NCI-H446 treated with DMSO at 0.1 percent for 48 hours (cell line): ENCODE results near the gene TFR2.

Experiments
- DNase-seq: peaks from one replicate; lab custom pipeline; 2025; lab: John Stamatoyannopoulos, UW

Gene TFR2

DNA sequence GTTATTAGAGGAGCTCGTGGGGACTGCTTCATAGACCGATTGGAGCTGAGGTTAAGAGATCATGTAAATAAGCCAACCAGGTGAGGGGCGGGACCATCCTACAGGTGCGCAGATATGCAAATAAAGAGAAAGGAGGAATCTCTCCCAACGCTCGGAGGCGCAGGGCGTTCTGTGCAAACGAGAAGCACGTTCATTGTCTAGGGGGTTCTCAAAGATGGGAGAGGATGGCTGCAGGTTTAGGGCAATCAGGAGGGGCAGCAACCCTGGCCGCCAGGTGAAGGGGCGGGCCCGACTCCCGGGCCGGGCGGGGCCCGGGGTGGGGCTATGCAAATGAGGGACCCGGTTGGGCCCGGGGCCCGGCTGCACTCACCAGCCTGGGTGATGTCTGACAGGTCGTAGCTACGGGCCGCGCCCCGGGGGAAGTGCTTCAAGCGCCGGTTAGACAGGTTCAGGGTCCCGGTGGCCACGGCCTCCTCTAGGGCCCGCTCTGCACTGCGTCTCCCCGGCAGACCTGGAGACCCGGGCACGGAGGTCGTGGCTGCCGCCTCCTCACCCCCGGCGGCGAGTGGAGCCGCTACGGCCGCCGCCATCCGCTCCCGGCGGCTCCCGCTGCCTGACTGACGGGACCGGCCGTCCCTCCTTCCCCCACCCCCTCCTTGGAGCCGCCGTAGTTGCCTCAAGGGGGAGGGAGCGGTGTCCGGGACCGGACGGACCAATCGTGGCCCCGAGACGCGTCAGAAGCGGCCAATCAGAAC, 55.7 kb downstream of the TFR2 start, which contains the start of gene LRCH4:
Gene LRCH4 (minus strand): TSS at position 619 of the 755 bp plus-strand sequence. CDS start 29 bp downstream, at position 590.
- DNase-seq: no peak

DNA sequence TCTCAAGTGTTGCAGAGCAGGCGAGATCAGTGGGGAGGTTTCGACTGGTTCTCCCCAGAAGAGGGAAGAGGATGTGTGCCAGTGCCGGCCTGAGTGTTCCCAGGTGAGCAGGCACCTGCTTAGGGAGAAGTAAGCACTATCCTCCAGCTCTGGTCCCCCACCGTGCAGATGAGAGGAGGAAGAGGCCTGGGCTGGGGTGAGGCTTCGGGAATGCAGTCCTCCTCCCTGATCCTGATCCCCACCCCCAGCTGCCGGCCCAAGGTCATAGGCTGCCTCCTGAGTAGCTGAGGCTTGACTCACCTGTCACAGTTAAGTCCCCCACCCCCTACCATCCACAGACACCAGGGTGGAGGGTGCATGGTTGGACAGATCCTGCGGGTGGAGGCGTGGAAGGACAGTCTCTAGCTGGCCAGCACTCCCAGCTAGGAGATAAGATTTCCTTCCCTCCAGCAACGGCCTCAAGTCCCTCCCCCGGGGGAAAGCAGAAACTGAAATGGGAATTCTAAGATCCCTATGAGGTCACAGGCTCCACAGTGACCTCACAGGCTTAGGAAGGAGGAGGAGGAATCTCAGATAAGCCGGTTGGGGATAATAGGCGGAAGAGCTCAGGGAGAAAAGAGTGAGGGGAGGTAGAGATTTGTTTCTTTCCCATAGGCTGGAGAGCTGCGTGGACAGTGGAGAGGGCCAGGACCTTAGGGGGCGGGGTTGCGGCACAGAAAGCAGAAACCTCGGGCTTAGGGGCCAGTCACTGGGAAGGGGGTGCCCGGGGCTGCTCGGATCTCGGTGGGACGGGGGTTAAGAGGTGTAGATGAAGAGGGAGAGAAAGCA, 56.5 kb downstream of the TFR2 start:
- no peak for DNase-seq

DNA sequence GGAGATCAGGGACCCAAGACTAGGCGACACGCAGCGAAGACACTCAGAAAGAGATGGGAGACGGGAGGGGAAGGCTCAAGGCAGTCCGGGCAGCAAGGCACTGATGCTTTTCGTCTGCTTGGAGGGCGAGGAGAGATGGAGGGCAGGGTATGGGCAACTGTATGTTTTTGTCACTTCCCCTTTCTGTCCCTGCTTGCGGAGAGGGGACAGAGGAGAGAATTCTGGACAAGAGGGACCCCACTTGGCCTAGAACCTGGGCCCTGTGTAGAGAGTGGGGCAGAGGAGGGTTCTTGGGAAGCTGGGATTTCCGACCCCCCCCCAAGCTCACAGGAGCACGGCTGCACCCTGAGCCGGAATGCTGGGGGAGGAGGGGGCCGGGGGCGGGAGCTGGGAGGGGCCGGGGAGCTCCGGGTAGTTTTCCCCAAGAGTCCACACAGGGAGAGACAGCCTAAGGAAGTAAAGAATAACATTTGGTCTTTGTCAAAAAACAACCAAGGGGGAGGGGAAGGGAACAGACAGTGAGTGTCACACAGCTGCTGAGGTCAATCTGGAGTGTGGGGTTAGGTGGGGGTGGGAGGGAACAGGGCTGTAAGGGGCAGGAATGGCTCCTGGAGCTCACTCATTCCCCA, 57.2 kb downstream of the TFR2 start:
- DNase-seq: no peak

DNA sequence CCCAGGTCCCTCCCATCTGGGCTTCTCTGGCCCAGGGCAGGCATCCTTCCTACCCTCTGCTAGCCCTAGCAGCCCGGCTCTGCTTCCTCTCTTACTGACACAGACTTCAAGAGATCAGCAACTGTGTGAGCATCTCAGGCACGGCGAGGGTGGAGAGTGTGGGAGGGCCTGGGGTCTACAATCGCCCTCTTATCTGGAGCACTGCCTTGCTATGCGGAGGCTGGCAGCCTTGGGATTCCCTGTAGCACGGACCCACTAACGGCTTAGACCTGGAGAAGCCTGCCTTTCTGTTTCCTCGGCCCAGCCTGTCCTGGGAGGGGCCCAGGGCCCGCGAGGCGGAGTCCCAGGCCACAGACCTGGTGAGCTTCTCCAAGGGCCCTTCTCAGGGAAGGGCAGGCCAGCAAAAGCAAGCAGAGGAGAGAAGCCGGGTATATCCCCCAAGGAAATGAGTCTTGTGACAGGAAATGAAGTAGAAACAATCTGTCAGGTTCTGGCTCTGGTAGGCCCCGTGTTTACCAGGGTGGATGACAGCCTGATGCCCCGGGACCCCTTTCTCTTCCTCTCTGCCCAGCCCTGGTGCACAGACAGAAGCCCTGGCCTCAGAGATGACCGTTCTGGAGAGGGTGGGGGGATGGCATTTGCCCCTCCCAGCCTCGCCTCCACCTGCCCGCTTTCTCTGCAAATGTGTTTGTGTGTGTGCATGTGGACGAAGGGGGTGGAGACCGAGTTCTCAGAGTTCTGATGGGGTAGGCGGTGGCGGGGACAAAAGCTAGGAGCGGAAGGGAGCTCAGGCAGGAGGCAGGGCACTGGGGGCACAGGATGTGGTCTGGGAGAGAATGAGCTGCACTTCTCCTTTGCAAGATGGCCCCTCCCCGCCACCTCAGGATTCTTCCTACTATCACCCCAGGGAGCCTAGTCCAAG, 58.0 kb downstream of the TFR2 start:
- DNase-seq: no peak

DNA sequence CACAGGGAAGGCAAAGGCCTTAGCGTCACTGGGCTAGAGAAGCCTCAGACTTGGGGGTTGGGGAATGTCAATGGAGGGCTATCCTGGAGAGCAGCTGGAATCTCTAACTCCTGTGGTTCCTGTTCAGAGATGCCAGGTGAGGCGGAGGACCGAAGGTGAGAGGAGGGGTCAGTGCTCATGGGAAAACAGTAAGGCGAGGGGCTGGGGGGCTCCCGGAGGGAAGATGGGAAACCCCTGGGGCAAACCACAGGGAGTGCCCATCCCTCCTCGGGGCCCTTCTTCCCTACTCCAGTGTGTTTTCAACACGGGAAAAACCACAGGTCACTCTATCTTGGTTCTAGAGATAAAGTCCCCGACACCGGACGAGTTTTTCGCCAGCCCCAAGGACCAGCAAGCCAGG, 58.7 kb downstream of the TFR2 start:
- DNase-seq: no peak

DNA sequence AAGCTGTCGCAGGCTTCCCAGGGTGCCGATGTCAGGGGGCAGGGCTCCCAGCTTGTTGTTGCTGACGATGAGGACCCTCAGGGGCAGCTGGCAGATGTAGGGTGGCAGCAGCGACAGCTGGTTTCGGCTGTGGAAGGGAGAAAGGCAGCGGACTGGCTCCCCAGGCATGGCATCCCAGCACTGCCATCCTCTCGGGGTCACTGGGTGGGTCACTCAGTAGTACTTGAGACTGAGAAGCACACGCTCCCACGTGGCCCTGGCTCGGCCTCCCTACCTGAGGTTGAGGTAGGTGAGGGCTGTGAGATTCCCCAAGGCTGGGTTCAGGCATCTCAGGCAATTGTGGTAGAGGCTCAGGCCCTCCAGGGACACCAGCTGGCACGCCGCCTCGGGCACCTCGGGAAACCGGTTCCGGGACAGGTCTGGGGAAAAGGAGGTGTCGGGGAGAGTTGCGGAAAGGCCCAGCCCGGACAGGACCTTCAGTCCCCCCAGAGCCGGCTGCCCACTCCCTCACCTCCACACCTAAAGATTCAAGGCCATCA, 59.2 kb downstream of the TFR2 start:
- no peak for DNase-seq

DNA sequence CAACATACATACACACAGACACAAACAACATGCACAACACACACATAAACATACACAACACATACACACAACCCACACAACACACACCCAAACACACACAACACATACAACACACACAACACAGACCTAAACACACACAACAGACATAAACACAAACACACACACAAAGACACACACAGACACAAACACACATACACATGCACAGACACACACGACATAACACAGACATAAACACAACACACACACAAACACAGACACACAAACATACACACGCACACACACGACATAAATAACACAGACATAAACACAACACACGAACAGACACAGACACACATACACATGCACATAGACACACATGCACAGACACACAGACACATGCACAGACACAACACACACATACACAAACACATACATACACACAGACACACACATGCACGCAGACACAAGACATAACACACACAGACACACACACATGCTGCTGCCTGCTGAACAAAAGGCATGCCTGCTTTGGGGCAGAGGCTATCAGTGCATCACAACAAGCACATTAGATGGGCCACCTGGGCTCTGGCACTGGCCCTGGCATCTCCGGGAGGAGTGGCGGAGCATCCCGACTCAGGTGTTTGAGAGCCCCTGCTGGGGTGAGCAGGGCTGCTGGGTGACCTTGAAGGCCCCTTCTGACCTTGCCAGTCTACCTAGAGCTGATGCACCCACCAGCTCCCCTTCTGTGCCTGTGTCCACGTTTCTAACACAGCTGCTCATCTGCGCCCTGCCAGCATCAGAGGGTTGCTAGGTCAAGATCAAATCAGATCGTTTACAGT, 60.7 kb downstream of the TFR2 start:
- no peak for DNase-seq

DNA sequence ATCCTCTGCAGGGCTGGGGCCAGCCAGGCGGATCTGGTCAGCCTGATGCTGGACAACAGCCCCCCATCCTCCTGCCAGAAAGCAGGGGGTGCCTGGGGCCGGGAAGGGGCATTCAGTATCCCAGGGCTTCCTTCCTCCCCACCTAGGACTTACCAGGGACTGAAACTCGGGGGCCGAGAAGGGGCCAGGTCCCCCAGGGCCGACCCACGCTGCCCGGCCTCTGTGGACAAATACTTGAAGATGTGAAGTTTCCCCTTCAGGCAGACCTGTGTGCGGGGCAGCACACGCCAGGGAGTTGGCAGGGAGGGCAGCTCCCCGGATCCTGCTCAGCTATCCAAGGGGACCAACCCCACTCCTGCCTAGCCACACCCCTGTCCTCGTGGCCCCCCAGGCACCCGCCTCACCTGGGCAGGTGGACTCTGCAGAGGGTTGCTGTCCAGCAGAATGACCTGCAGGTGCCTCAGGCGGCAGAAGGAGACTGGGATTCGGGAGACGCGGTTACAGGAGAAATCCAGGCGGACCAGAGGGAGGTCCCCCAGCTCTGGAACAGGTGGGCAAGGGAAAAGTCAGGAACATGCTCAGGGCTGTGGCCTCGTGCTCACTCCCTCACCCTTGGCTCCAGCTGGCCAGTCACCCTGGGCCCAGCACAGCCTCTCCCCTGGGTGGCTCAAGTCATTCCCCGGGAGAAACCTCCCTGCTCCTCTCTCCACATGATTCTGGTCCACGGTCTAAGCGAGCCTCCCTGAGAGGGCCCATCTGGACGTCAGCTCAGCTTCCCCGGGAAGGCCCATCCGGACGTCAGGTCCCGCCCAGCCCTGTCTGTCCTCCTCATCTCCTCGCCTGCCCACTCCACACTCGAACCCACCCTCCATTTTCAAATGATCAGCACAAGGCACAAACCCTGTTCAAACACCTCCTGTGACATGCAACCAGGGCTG, 62.8 kb downstream of the TFR2 start:
- no peak for DNase-seq

DNA sequence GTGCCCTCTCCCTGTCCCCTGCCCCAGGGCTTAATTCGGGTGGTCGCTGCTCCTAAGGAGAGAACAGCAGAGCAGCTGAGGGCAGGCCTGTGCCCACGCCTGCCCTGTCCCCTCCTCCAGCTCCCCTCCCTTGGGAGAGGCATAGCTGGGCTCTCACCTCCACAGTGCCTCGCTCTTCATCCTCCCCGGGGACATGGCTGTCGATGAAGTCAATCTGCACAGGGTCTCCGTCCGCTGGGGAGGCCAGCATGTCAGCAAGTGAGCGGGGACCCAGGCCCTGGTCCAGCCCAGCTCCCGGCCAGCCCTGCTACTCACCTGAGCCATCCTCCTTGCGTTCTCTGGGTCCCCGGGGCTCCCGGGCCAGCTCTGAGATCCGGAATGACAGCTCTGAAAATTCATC, 63.8 kb downstream of the TFR2 start:
- DNase-seq: no peak

DNA sequence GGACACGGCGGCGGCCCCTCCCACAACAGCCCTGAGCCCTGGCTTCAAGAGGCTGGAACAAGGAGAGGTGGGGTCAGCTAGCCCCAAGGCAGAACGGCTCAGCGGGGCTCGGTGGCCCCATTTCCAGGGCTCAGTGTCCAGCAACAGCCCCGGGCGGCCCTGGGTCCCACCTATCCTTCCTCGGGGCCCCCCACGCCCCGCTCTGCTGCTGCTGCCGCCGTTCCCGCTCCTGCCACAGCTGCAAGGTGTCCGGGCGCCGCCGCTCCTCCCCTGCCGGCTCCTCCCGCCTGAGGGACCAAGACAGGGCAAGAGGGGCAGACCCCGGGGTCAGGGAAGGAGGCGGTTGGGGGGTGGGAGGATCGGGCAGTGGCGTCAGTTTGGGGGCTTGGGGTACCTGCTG, 64.2 kb downstream of the TFR2 start:
- no peak for DNase-seq

DNA sequence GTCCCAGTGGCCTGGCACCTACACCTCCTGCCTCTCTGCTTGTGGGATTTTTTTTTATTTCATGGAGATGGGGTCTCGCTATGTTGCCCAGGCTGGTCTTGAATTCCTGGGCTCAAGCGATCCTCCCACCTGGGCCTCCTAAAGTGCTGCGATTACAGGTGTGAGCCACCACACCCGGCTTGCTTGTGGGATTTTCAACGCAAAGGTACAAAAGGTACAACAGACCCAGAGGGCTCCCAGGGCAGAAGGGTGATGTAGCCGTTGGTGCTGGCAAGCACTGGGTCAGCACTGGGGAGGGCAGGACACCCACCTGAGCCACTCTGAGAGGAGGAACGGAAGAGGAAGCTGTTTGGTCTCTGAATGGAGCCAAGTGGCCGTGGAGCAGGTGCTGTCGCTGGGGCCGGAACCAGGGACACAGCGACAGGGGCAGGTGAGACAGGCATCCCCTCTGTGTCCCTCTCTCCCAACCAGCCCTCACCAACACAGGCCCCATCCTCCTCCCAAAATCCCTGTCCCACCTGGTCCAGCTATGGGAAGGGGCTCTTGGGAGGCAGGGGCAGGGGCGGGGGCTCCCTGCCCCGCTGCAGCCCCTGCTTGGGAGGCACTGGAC, 64.9 kb downstream of the TFR2 start:
- no peak for DNase-seq

DNA sequence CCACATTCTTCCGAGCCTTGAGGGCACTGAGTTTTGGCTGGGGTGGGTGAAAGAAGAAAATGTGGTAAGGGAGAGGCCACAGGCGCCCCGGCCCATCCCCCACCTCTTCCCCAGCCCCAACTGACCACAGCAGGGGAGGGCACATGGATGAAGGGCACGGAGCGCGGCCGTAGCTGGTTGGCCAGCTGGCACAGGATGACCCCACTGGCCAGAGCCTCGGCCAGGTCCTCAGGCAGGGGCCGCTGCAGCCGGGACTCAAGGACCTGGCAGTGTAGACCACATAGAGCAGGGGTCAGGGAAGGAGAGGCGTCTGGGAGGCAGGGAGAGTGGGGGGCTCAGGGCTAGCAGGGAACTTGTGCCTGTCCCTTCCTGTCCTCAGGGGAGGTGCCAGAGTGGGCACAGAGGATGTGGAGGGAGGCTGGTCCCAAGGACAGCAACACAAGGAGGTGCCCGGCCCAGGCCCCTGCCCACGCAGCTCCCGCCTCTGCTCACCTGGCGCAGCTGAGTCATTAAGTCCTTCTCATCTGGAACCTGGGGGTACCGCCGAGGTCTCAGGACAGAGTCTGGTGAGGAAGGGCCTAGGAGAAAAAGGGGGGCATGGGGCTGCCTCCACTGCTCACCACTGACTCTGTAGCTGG, 65.5 kb downstream of the TFR2 start:
- no peak for DNase-seq

DNA sequence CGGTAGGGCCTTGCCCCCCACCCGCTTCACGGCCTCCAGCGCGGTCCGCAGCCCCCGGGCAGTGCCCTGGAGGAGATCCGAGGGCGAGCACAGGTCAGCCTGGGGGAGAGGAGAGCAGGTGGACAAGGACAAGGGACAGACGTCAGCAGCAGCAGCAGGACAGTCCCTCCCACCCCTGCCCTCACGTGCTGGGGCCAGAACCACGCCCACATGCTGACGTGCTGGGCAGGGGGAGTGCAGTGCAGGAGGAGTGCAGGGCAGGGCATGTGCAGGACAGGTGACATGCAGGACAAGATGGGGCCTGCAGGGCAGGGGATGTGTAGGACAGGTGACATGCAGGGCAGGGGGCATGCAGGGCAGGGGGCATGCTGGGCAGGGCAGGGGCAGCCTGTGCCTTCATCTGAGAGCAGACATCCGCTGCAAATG, 66.1 kb downstream of the TFR2 start:
- DNase-seq: no peak

DNA sequence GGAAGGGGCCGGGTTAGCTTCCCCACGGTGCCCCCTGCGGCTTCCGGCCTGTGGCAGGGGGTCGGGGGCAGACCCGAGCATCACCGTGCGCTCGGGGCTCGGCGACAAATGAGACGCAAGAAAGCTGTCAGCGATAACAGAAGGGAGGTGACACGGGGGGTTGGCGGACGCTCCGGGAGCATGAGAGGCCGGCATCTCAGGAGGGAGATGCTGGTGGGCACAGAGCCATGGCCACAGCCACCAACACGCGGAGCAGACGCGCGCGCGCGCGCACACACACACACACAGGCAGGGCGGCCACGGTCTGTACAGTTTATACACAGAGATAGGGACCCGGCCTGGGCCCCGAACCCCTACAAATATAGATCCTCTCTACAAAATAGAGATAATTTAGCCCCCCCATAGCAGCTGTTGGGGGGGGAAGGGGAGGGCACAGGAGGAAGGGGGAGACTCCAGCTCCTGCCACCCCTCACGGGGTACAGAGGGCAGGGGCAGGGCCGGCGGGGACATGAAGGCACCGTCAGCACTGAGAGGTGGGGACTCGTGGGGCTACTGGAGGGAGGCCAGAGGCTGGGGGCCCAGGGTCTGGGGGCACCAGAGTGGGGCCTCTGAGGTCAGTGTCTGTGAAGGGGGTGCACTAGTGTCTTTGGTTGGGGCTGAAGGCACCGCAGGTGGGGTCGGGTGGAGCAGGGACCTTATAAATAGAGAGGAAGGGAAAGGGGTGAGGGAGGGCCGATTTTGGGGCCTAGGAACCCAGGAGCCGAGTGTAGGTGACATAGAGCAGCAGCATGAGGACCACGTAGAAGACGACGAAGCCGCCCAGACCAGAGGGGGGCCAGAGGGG, 66.8 kb downstream of the TFR2 start:
- DNase-seq: no peak

DNA sequence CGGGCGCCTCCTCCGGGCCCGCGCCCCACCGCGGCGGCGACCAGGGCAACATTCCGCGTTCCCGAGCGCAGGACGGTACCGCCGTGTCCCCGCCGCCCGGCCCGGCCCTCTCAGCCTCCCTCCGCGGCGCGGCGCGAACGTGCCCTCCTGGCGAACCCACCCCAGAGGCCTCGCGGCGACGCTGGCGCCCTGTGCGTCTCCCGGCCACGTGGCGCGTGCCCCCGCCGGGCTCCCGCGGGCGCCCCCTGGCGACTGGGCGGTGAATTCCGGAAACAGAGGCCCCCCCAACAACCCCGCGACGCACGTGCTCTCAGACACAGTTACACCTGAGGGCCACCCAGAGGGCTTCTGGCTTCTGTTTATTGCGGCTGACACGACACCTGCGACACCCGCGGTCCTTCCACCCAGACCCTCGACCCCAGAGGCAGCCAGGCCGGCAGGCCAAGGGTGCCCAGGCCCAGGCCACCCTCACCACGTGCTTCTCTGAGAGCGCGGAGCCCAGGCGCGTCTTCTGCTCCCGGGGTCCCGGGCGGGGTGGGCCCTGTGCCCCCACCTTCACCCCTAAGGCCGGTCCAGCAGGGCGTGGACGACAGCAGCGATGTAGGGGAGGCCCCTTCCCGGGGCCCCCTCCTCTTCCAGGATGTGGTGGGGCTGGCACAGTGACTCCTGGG, 67.5 kb downstream of the TFR2 start, which contains the start of gene SAP25:
Gene SAP25 (minus strand): TSS at position 210 of the 671 bp plus-strand sequence. CDS start 158 bp downstream, at position 52.
- DNase-seq: no peak

DNA sequence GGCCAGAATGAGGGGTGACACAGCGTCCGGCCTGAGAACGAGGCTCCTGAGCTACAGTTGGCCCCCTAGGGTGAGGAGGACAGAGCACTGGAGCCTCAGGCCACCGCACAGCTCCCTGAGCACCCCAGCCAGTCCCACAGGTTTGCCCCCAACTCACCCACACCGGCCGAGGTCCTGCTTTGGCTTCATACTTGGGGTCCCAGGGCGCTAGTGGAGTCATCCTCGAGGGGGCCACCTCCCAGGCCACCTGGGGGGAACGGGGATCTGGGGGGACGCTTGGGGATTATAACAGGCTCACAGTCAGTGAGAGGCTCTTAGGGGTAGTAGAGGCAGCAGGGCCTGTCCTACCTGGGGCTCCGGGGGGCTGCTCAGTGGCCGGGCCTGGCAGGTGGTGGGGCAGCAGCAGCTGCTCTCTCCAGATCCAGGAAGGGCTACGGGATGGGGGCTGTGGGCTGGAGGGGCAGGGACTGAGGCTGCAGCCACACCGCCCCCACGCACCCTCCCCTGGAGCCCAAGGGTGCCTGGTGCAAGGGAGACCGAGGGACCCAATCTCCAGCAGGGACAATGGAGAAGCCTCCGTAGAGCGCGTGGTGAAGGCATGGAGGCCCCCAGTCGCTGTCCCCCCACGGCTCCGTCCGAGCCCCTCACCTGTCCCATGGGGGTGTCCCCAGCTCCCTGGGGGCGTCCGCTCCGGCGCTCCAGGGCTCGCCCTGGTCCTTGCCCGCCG, 68.2 kb downstream of the TFR2 start:
- DNase-seq: no peak
